ENCODE data around the gene PRICKLE3.
A peak's percentile ranks its signal among the peaks of the same experiment; 100 is the strongest.

The PRICKLE3 gene, protein sequence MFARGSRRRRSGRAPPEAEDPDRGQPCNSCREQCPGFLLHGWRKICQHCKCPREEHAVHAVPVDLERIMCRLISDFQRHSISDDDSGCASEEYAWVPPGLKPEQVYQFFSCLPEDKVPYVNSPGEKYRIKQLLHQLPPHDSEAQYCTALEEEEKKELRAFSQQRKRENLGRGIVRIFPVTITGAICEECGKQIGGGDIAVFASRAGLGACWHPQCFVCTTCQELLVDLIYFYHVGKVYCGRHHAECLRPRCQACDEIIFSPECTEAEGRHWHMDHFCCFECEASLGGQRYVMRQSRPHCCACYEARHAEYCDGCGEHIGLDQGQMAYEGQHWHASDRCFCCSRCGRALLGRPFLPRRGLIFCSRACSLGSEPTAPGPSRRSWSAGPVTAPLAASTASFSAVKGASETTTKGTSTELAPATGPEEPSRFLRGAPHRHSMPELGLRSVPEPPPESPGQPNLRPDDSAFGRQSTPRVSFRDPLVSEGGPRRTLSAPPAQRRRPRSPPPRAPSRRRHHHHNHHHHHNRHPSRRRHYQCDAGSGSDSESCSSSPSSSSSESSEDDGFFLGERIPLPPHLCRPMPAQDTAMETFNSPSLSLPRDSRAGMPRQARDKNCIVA

DNA sequence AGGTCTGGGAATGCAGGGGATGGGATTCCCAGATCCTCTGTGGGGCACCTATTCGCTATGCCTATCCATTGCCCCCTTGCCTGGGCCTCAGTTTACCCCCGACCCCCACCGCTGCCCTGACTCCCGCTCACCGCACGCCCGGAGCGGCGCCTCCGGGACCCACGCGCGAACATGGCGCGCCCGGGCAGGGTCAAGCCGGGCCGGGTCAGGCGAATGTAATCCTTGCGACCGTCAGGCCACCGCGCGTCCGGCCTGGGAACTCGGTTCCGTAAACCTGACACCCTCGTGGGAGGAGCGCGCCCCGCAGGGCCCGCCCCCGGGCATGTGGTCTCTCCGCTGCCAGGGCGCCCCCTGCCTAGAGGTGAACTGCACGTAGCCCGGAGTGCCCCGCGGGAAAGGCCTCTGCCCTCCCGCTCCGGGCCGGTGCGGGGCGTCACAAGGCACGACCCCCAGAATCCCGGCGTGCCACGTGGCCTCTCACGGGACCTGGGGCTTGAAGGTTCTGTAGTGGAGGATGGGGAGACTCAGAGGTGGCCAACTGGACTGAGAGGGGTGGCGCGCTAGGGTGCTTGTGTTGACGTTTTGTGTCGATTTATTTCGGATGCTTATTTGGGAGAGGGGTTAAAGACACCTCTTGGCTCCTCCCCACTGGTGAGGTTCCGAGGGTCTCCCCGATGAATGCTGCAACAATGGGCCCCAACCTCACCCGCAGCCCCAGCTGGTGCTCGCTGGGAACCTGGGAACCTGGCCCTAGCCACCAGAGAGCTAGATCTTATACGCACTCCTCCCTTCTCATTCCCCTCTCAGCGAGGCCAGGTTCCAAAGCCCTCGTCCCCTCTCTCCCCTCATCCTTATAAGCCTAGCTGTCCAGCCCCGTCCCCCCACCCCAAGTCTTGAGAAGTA is at the start of gene PRICKLE3:
Gene PRICKLE3 (minus strand): TSS at position 249 of the 903 bp plus-strand sequence. CDS start 76 bp downstream, at position 173.
- H3K4me1 ChIP-seq (ENCODE audit: control insufficient read depth, insufficient read depth, low read length) = peaks cover 13% of the 10 kb centered on the region

DNA sequence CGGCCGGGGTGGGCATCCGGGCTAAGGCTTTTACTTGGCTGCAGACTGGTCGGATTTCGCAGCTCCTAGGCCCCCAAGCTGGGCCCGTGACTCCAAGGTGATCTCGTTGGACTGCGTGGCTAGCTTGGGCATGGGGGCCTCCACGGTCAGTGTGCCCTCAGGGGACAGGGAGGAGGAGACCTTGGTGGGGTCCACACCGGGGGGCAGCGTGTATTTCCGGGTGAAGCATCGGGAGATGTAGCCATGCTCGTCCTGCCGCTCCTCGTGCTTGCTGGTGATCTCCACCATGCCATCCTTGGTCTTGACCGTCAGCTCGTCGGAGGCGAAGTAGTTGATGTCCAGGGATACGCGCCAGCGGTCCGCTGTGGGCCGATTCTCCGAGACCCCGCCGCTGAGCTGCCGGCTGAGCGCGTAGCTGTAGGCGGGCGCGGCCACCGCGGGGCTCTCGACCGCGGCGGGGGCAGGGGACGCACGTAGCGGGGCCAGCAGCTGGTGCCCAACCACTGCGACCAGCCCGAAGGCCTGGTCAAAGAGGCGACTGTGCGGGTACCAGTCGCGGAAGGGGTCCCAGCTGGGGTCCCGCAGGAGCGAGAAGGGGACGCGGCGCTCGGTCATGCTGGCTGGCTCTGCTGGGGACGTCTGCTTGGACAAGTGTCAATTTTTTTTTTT is 47.8 kb upstream of the PRICKLE3 start:
- H3K36me3 ChIP-seq (ENCODE audit: control insufficient read depth, insufficient read depth, low read length, severe bottlenecking) = no peaks in the 10 kb centered on the region
- peaks cover 2% of the 10 kb centered on the region for H3K4me1 ChIP-seq (ENCODE audit: control insufficient read depth, insufficient read depth, low read length)
- H3K9ac ChIP-seq (ENCODE audit: low read length) = no peak overlapping the region
- H3K27me3 ChIP-seq (replicated peaks; ENCODE audit: control insufficient read depth, insufficient read depth, low read length) = no peaks in the 10 kb centered on the region
- no peak for DNase-seq (ENCODE audit: low read depth)
- no peaks in the 10 kb centered on the region for H3K9me3 ChIP-seq (ENCODE audit: control insufficient read depth, low read length)
- H3K4me3 ChIP-seq (ENCODE audit: low read length) = no peak overlapping the region

More for the DNA sequence above, at the start of gene PRICKLE3:
- no peaks in the 10 kb centered on the region for H3K9me3 ChIP-seq (ENCODE audit: control insufficient read depth, low read length)
- no peaks in the 10 kb centered on the region for H3K27me3 ChIP-seq (replicated peaks; ENCODE audit: control insufficient read depth, insufficient read depth, low read length)
- peak; percentile 25 for DNase-seq (ENCODE audit: low read depth)
- peak within 1 kb of the TSS; percentile 87 for H3K9ac ChIP-seq (ENCODE audit: low read length)
- H3K36me3 ChIP-seq (ENCODE audit: control insufficient read depth, insufficient read depth, low read length, severe bottlenecking) = peaks cover 5% of the 10 kb centered on the region
- H3K4me3 ChIP-seq (ENCODE audit: low read length) = peak within 1 kb of the TSS; percentile 83

DNA sequence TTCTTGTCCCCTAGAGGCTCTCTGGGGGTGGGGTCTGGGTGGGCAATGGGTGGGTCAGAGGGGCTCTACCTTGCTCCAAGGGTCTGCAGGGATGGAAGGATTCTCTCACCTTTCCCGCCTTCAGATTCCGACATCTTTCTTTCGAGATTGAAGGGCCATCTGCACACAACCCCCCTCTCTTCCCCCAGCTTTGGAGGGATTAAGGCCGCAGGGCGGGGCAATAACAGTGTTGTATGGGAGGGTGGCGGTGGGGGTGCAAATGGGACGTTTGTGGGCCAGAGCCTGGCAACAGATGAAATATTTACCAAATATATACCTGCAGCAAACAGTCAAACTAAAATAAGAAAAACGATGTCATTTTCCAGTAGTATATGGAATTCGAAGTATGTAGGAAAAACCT is 47.0 kb upstream of the PRICKLE3 start, which contains the start of gene CACNA1F:
Gene CACNA1F (minus strand): TSS at position 165 of the 400 bp plus-strand sequence. CDS start 31 bp downstream, at position 134.
- Histone ChIP-seq H3K9ac (ENCODE audit: low read length) (no peak within 1 kb of the TSS), H3K9me3 (ENCODE audit: control insufficient read depth, low read length) (no peaks in the 10 kb centered on the region), H3K36me3 (ENCODE audit: control insufficient read depth, insufficient read depth, low read length, severe bottlenecking) (no peaks in the 10 kb centered on the region), H3K27me3 (replicated peaks; ENCODE audit: control insufficient read depth, insufficient read depth, low read length) (no peaks in the 10 kb centered on the region), H3K4me3 (ENCODE audit: low read length) (no peak within 1 kb of the TSS), H3K4me1 (ENCODE audit: control insufficient read depth, insufficient read depth, low read length) (peaks cover 2% of the 10 kb centered on the region)
- no peak for DNase-seq (ENCODE audit: low read depth)

DNA sequence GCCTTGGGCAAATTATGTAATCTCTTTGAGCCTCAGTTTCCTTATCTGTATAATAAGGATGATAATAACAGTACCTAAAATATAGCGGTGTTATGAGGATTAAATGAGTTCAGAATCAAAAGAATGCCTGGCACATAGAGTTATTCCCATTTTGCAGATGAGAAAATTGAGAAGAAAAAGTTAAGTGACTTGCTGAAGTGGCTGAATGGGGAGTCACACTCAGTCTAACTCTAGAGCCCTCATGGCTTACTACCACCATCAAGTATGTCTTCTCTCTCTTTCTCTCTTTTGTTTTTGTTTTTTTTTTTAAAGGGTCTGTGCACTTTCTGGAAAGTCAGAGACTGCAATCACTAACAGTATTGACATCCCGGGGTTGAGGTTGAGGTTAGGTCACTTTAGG is 46.4 kb upstream of the PRICKLE3 start:
- Histone ChIP-seq H3K9me3 (ENCODE audit: control insufficient read depth, low read length) (no peaks in the 10 kb centered on the region), H3K36me3 (ENCODE audit: control insufficient read depth, insufficient read depth, low read length, severe bottlenecking) (no peaks in the 10 kb centered on the region), H3K9ac (ENCODE audit: low read length) (no peak overlapping the region), H3K27me3 (replicated peaks; ENCODE audit: control insufficient read depth, insufficient read depth, low read length) (no peaks in the 10 kb centered on the region), H3K4me3 (ENCODE audit: low read length) (no peak overlapping the region), H3K4me1 (ENCODE audit: control insufficient read depth, insufficient read depth, low read length) (peaks cover 2% of the 10 kb centered on the region)
- no peak for DNase-seq (ENCODE audit: low read depth)

DNA sequence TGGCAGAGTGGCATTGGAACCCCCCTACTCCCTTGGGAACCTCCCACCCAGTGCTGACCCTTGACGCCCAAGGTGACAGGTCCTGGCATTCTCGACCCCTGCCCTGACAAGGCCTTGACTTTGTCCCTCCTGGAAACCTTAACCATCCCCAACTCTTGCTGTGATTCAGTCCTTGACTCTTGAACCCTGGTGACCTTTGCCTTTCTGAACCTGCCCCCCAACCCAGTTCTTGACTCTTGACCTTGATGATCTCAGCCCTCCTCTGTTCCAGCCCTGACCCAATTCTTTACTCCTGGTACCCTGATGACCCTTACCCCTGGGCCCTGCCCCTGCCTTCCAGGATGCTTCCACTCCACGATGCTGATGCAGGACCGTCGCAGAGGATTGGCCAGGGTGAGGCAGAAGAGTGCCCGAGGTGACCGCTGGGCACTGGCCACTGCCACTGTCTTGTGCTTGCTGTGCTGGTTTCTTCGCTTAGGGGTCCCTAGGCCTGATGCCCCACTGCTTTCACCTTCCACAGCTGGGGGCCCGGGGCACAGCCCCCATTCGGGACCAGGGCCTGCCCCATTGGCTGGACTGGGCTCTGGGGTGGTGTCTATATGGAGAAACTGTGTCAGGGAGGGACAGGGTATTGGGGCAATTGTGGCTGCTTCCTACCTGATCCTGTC is 45.3 kb upstream of the PRICKLE3 start:
- Histone ChIP-seq H3K36me3 (ENCODE audit: control insufficient read depth, insufficient read depth, low read length, severe bottlenecking) (no peaks in the 10 kb centered on the region), H3K9ac (ENCODE audit: low read length) (no peak overlapping the region), H3K9me3 (ENCODE audit: control insufficient read depth, low read length) (no peaks in the 10 kb centered on the region), H3K27me3 (replicated peaks; ENCODE audit: control insufficient read depth, insufficient read depth, low read length) (peaks cover 7% of the 10 kb centered on the region), H3K4me1 (ENCODE audit: control insufficient read depth, insufficient read depth, low read length) (peaks cover 2% of the 10 kb centered on the region), H3K4me3 (ENCODE audit: low read length) (no peak overlapping the region)
- no peak for DNase-seq (ENCODE audit: low read depth)

DNA sequence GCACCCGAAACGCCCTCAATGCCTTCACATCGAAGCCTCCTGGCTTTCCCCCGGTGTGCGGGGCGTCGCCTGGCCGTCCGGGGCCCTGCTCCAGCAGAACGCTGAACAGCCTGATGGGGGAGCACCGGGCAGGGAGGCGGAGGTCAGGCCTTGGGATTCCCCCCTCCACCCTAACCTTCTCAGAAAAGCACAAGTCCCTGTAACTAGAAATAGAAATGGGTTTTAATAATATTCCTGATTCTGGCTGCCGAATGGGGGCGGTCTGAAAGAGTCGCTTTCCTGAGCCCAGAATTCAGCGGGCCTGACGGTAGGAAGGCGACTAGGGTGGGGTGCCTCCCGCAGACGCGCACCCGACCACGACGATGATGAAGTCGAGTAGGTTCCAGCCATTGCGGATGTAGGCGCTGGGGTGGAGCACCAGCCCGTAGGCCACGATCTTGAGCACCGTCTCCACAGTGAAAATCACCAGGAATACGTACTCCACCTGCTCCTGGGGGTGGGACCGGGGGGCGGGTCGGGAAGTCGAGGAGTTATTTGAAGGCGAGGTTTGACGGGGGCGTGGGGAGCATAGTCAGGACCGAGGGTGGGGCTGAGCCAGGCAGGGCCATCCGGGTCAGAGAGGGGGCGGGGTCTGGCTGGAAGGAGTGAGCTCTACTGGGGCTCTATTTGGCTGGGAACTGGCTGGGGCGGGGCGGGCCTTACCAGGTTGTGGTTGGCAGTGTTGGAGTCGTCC is 44.5 kb upstream of the PRICKLE3 start:
- H3K4me3 ChIP-seq (ENCODE audit: low read length) = peak overlapping the region; percentile 12

DNA sequence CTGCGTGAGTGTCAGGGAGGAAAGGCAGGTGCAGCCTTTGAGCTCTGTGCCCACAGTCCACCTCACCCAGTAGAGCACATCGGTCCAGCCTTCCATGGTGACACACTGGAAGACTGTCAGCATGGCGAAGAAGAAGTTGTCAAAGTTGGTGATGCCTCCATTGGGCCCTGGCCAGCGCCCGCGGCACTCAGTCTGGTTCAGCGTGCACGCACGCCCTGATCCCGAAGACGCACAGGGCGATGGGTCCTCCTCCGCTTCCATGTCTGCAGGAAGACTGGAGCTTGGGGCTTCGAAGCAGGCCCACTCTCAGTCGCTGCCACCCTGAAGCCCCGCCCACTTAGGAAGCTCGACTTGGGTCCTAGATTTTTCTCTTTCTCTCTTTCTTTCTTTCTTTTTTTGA is 42.0 kb upstream of the PRICKLE3 start:
- no peaks in the 10 kb centered on the region for H3K9me3 ChIP-seq (ENCODE audit: control insufficient read depth, low read length)
- H3K27me3 ChIP-seq (replicated peaks; ENCODE audit: control insufficient read depth, insufficient read depth, low read length) = peaks cover 24% of the 10 kb centered on the region
- DNase-seq (ENCODE audit: low read depth) = no peak
- no peak overlapping the region for H3K9ac ChIP-seq (ENCODE audit: low read length)
- no peak overlapping the region for H3K4me3 ChIP-seq (ENCODE audit: low read length)
- no peaks in the 10 kb centered on the region for H3K36me3 ChIP-seq (ENCODE audit: control insufficient read depth, insufficient read depth, low read length, severe bottlenecking)
- no peaks in the 10 kb centered on the region for H3K4me1 ChIP-seq (ENCODE audit: control insufficient read depth, insufficient read depth, low read length)

More for the DNA sequence above, 44.5 kb upstream of the PRICKLE3 start:
- Histone ChIP-seq H3K27me3 (replicated peaks; ENCODE audit: control insufficient read depth, insufficient read depth, low read length) (peaks cover 7% of the 10 kb centered on the region), H3K36me3 (ENCODE audit: control insufficient read depth, insufficient read depth, low read length, severe bottlenecking) (no peaks in the 10 kb centered on the region), H3K9ac (ENCODE audit: low read length) (no peak overlapping the region), H3K4me1 (ENCODE audit: control insufficient read depth, insufficient read depth, low read length) (no peaks in the 10 kb centered on the region), H3K9me3 (ENCODE audit: control insufficient read depth, low read length) (no peaks in the 10 kb centered on the region)
- no peak for DNase-seq (ENCODE audit: low read depth)

DNA sequence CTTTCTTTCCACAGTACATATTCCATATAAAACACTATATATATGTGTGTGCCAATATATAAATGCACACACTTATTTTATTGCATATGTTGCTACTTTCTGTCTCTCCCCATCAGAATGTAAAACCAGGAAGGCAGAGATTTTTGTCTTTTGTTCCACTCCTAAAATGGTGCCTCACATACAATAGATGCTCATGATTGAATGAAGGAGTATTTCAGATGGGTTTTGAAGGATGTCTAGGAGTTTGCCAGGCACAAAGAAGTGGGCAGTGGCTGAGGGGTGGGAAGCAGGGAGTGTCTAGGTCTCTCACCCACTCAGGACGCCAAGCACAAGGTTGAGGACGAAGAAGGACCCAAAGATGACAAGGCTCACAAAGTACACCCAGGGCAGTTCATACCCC is 41.6 kb upstream of the PRICKLE3 start:
- Histone ChIP-seq H3K36me3 (ENCODE audit: control insufficient read depth, insufficient read depth, low read length, severe bottlenecking) (no peaks in the 10 kb centered on the region), H3K9ac (ENCODE audit: low read length) (no peak overlapping the region), H3K9me3 (ENCODE audit: control insufficient read depth, low read length) (no peaks in the 10 kb centered on the region), H3K4me1 (ENCODE audit: control insufficient read depth, insufficient read depth, low read length) (no peaks in the 10 kb centered on the region), H3K4me3 (ENCODE audit: low read length) (no peak overlapping the region), H3K27me3 (replicated peaks; ENCODE audit: control insufficient read depth, insufficient read depth, low read length) (peaks cover 24% of the 10 kb centered on the region)
- DNase-seq (ENCODE audit: low read depth) = no peak

DNA sequence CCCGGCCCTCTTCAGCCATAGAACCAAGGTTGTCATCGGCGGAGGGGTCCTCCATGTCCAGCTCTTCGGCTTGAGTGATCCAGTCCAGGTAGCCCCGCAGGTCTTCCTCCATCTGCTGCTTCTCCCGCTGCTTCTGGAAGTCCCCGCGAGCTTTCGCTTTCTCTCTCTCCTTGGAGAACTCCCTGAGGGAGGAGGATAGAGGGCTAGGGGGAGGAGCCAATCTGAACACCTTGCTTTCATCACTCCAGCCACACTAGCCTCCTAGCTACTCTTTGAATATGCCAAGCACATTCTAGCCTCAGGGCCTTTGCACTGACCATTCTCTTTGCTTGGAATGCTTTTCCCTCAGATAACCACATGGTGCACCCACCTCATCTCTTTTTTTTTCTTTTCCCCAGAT is 40.8 kb upstream of the PRICKLE3 start:
- no peaks in the 10 kb centered on the region for H3K36me3 ChIP-seq (ENCODE audit: control insufficient read depth, insufficient read depth, low read length, severe bottlenecking)
- DNase-seq (ENCODE audit: low read depth) = no peak
- no peak overlapping the region for H3K9ac ChIP-seq (ENCODE audit: low read length)

DNA sequence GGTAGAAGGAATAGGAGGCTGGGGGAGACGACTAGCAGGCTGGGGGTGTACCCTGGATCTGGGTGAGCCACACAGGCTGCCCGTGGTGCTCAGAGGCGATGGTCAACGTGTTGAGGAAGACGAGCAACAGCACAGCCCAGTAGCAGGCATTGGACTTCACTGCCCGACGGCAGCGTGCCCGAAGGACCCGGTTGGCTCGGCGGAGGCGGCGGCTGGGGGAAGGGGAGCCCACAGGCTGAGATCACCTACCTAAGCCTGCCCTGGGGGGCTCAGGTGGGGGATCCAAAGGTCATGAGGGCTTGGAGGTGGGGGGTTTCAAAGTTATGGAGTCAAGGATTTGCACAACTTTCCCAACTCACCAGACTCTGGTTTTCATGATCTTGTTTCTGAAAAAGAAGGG is 39.7 kb upstream of the PRICKLE3 start:
- no peak for DNase-seq (ENCODE audit: low read depth)
- Histone ChIP-seq H3K36me3 (ENCODE audit: control insufficient read depth, insufficient read depth, low read length, severe bottlenecking) (no peaks in the 10 kb centered on the region), H3K4me3 (ENCODE audit: low read length) (no peak overlapping the region), H3K9me3 (ENCODE audit: control insufficient read depth, low read length) (no peaks in the 10 kb centered on the region), H3K9ac (ENCODE audit: low read length) (no peak overlapping the region), H3K4me1 (ENCODE audit: control insufficient read depth, insufficient read depth, low read length) (no peaks in the 10 kb centered on the region), H3K27me3 (replicated peaks; ENCODE audit: control insufficient read depth, insufficient read depth, low read length) (peaks cover 24% of the 10 kb centered on the region)

More for the DNA sequence above, 40.8 kb upstream of the PRICKLE3 start:
- H3K4me1 ChIP-seq (ENCODE audit: control insufficient read depth, insufficient read depth, low read length) = no peaks in the 10 kb centered on the region
- H3K9me3 ChIP-seq (ENCODE audit: control insufficient read depth, low read length) = no peaks in the 10 kb centered on the region
- no peak overlapping the region for H3K4me3 ChIP-seq (ENCODE audit: low read length)
- H3K27me3 ChIP-seq (replicated peaks; ENCODE audit: control insufficient read depth, insufficient read depth, low read length) = peaks cover 24% of the 10 kb centered on the region
